Adipose tissue (tissue), 3 donors: ENCODE results near the gene ZNF419. TPM values are rescaled to one million over a fixed set of nuclear protein-coding genes. Genes with fewer than 3 reads are reported as not detected.
"Not testable (repeated sequence)": the region's sequence is repeated elsewhere in the genome, so short reads cannot be mapped to it uniquely, and the experiment has no call there.

ENCODE experiments used
- H3K27ac ChIP-seq: one replicate; pipeline ENCODE4 v1.5.1; 2013; ENCODE audit warnings: low read depth, low read length
- WGBS, 3 donors: extraction: QIAGEN DNeasy Blood & Tissue Kit; methylation state at CpG; one replicate each; pipeline ENCODE4 v1.1.7; 2013; 5-methylcytosine and 5-hydroxymethylcytosine counted together
- polyA plus RNA-seq, 3 donors: library from polyadenylated mRNA; stranded (reverse); fragments of 200-250 nt; gene quantifications; one replicate each; pipeline ENCODE4 v1.2.3, GENCODE V29; 2013
- donor health status: healthy with polysubstance abuse.
- donor health status: Bipolar disorder and iron deficiency.
- donor health status: healthy.

The ZNF419 gene
- 1 to 10 TPM; 2.8 to 3.6 (median 3.0) TPM for polyA plus RNA-seq

- WGBS, 3 donors, result 1 to 2% (median 1%) methylated on average over 53 to 57 of the region's 69 CpGs
- H3K27ac ChIP-seq, result not testable (repeated sequence)
These were observed at the start of gene ZNF419 for GRCh38 chr19:57487477-57488298. Gene ZNF419 (plus strand): TSS chr19:57487750. CDS start chr19:57487951, 201 bp downstream.

GRCh38 chr19:57437931-57438330 is 49.6 kb upstream of the ZNF419 start:
- 70 to 76% (median 71%) methylated on average over 4 of the region's 4 CpGs for whole genome bisulfite sequencing, 3 donors

GRCh38 chr19:57438925-57439324 is 48.6 kb upstream of the ZNF419 start:
- 89 to 93% (median 92%) methylated on average over 9 of the region's 9 CpGs for WGBS, 3 donors
- H3K27ac ChIP-seq, result no peak overlapping the region

More at GRCh38 chr19:57437931-57438330, 49.6 kb upstream of the ZNF419 start:
- H3K27ac ChIP-seq, result no peak overlapping the region

GRCh38 chr19:57441979-57442752 is 45.4 kb upstream of the ZNF419 start:
- no peak overlapping the region for H3K27ac ChIP-seq
- 78 to 94% (median 91%) methylated on average over 6 to 7 of the region's 7 CpGs for WGBS, 3 donors

GRCh38 chr19:57443121-57443696 is 44.3 kb upstream of the ZNF419 start:
- WGBS, 3 donors, result 73 to 86% (median 78%) methylated on average over 5 of the region's 5 CpGs

GRCh38 chr19:57452307-57452706 is 35.2 kb upstream of the ZNF419 start:
- 89 to 97% (median 95%) methylated on average over 3 of the region's 3 CpGs for WGBS, 3 donors
- H3K27ac ChIP-seq, result no peak overlapping the region

More at GRCh38 chr19:57443121-57443696, 44.3 kb upstream of the ZNF419 start:
- no peak overlapping the region for H3K27ac ChIP-seq

GRCh38 chr19:57465680-57466381 is 21.7 kb upstream of the ZNF419 start:
- no peak overlapping the region for H3K27ac ChIP-seq
- 70 to 82% (median 73%) methylated on average over 5 of the region's 5 CpGs for WGBS, 3 donors

- WGBS, 3 donors, result 96 to 99% (median 98%) methylated on average over 5 of the region's 5 CpGs
These were observed 21.1 kb upstream of the ZNF419 start for GRCh38 chr19:57466489-57466888.

GRCh38 chr19:57473646-57474045 is 13.9 kb upstream of the ZNF419 start:
- WGBS, 3 donors, result 97 to 98% (median 97%) methylated on average over 4 of the region's 4 CpGs

More at GRCh38 chr19:57466489-57466888, 21.1 kb upstream of the ZNF419 start:
- no peak overlapping the region for H3K27ac ChIP-seq

GRCh38 chr19:57477191-57478008 is 10.2 kb upstream of the ZNF419 start, which contains the start of gene ZNF772:
Gene ZNF772 (minus strand): TSS chr19:57477566. CDS start chr19:57477309, 257 bp downstream.
- WGBS, 3 donors, result 7 to 9% (median 8%) methylated on average over 38 of the region's 38 CpGs
- H3K27ac ChIP-seq, result no peak within 1 kb of the TSS

More at GRCh38 chr19:57473646-57474045, 13.9 kb upstream of the ZNF419 start:
- no peak overlapping the region for H3K27ac ChIP-seq

- H3K27ac ChIP-seq, result not testable (repeated sequence)
- WGBS, 3 donors, result no CpG with 5 or more reads among the region's 1 CpG
These were observed 722 bp downstream of the ZNF419 start for GRCh38 chr19:57488299-57488644.

GRCh38 chr19:57499332-57499679 is 11.8 kb downstream of the ZNF419 start:
- H3K27ac ChIP-seq, result not testable (repeated sequence)

- 0 to 1% (median 1%) methylated on average over 58 to 60 of the region's 69 CpGs for WGBS, 3 donors
- H3K27ac ChIP-seq, result not testable (repeated sequence)
These were observed 12.3 kb downstream of the ZNF419 start, which contains the start of gene ZNF773 for GRCh38 chr19:57499680-57500395. Gene ZNF773 (plus strand): TSS chr19:57499938. CDS start chr19:57500081, 143 bp downstream.

GRCh38 chr19:57500400-57500799 is 12.8 kb downstream of the ZNF419 start:
- WGBS, 3 donors, result 0 to 5% (median 4%) methylated on average over 1 of the region's 4 CpGs
- not testable (repeated sequence) for H3K27ac ChIP-seq

- H3K27ac ChIP-seq, result no peak overlapping the region
- 65 to 88% (median 85%) methylated on average over 4 of the region's 4 CpGs for WGBS, 3 donors
These were observed 18.6 kb downstream of the ZNF419 start for GRCh38 chr19:57506163-57506562.

- no peak overlapping the region for H3K27ac ChIP-seq
These were observed 23.9 kb downstream of the ZNF419 start for GRCh38 chr19:57511484-57511883.

- WGBS, 3 donors, result 93 to 98% (median 96%) methylated on average over 6 of the region's 6 CpGs
- H3K27ac ChIP-seq, result no peak overlapping the region
These were observed 25.3 kb downstream of the ZNF419 start for GRCh38 chr19:57512845-57513244.
